GM21737 (cell line): Measurements from ENCODE around the gene LDLRAD3.

ENCODE experiments used
- ATAC-seq: cut with Tn5 transposase; IDR thresholded peaks from one replicate; pipeline ENCODE4 v1.9.1; 2021; ENCODE audit warnings: mild to moderate bottlenecking, moderate library complexity; ENCODE audit not compliant: unreplicated experiment

The LDLRAD3 gene

GRCh38 chr11:36123336-36124101 lies 179.7 kb downstream of the LDLRAD3 start:
- no peak for ATAC-seq

GRCh38 chr11:36126678-36127077 lies 182.8 kb downstream of the LDLRAD3 start:
- no peak for ATAC-seq

- no peak for ATAC-seq
These were observed 183.7 kb downstream of the LDLRAD3 start for GRCh38 chr11:36127550-36127949.

- no peak for ATAC-seq
These were observed 186.1 kb downstream of the LDLRAD3 start for GRCh38 chr11:36129955-36130354.

DNA sequence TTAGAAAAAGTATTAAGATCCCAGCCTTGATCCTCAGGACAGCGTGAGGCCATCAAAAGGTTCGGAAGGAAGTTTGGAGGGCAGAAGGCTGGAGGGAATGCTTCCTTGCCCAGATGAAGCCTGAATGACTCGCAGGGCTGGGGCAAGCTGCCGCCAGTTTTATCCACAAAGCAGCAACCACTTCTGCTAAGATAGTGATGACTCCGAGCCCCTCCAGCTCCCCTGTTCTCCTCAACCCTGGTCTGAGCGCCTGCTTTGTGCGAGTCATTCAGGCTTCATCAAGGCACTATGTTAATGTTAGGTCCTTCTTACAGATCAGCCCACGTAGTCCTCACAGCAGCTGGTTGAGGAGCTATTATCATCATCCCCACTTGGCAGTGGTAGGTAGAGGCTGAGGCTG lies 186.5 kb downstream of the LDLRAD3 start:
- ATAC-seq, result no peak

DNA sequence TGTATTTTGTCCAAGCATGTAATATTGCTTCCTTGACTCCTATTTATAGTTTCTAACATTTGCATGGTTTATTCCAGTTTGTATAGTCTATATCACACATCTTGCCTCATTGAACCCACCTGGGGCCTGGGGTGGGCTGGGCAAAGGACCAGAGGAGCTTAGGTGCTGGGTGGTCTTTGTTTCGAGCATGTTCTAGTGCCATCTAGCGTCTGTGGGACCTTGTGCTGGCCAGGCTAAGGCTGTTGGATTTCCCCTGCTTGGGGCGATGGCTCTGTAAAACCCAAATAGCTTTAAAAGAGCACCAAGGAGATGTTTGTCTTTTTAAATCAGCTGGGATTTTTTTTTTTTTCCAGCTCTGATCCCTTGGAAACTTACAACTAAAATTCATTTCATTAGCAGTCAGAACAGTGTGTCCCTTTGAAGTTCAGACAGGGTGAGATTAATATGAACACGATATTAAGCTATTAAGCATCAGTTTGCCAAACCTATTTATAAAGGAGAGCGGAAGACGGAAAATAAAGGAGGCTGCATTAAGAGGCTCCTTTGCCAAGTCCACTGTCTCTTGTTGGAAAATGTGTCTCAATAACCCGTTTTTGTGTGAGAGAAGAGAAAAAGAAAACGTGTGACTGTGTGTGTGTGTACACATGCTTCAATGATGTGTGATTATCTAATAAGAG lies 188.0 kb downstream of the LDLRAD3 start:
- ATAC-seq, result no peak

DNA sequence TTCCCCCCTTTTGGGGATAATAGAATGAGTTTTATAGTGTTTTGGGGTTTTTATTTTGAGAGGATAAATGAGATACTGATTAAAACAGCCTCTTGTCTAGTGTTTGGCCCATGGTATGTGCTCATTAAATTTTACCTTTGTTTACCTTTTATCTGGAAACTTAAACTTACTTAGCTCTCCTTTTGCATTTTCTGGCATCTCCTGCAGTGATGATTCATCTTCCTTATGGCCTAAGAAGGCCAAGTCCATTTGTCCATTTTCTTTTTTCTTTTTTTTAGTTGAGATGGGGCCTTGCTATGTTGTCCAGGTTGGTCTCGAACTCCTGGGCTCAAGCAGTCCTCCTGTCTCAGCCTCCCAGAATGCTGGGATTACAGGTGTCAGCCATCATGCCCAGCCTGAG lies 189.1 kb downstream of the LDLRAD3 start:
- no peak for ATAC-seq

- ATAC-seq, result no peak
These were observed 191.2 kb downstream of the LDLRAD3 start for GRCh38 chr11:36135076-36135475.

DNA sequence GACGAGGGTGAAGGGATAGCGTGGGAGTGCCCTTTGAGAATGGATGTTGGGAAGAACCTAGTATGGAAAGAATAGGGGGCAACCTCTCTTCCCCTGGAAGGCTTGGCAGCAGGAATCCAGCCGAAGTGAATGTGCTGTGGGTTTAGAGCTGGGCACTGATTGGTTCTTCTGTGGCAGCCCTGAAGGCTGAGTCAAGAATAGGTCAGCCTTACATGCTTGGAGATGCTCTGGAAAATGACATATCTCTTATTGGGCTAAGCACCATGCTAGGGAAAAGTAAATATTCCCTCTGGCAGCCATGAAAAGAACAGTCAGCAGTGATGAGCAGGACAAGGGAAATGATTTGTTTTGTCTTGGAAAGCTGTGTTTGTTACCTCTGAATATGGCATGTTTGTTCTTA lies 195.9 kb downstream of the LDLRAD3 start:
- ATAC-seq, result no peak

GRCh38 chr11:36141196-36141953 lies 197.5 kb downstream of the LDLRAD3 start:
- no peak for ATAC-seq

GRCh38 chr11:36141956-36142355 lies 198.1 kb downstream of the LDLRAD3 start:
- no peak for ATAC-seq

- no peak for ATAC-seq
These were observed 198.6 kb downstream of the LDLRAD3 start for GRCh38 chr11:36142439-36142838.

- ATAC-seq, result no peak
These were observed 199.0 kb downstream of the LDLRAD3 start for GRCh38 chr11:36142879-36143278.

DNA sequence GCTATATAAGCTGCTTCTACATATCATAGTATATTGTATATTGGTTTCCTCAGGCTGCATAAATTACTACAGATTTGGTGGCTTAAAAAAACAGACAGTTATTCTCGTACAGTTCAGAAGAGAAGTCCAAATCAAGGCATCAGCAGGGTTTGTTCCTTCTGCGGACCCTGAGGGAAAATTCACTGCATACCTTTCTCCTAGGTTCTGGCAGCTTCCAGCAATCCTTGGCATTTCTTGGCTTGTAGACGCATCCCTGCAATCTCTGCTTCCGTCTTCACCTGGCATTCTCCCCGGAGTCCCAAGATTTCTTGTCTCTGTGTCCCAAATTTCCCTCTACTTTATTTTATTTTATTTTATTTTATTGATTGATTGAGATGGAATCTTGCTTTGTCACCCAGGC lies 202.6 kb downstream of the LDLRAD3 start:
- ATAC-seq, result no peak

DNA sequence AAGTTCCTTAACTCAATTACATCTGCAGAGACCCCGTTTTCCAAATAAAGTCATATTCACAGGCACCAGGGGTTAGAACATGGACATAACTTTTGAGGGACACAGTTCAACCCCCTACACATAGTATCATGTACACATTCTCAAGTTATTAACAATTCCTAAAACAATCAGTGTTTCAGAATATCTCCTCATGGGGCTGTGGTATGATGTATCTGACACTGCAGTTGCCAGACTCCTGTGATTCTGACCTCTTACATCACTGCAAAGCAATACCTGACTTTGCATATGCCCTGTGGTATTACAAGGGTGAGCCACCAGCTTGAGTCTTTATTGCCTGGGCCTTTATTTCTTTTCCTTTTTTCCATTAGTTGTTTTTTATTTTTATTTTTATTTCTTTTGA lies 203.6 kb downstream of the LDLRAD3 start:
- no peak for ATAC-seq

DNA sequence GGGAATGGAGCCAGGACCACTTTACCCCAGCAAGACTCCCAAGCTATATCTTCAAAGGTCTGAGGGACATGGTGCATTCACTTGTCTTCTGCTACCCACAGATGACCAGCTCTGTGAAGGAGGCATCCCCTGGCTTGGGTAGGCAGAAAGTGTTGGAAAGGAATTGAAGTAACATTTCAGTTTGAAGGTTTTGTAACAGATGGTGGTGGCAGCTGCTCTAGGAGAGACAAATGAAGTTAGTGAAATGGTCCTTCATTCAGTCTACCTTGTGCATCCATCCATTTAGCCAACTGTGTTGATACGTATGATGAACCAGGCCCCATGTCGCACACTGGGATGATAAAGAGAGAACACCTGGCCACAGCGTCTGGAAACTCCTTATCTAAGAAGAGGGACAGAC lies 204.8 kb downstream of the LDLRAD3 start:
- ATAC-seq, result no peak

DNA sequence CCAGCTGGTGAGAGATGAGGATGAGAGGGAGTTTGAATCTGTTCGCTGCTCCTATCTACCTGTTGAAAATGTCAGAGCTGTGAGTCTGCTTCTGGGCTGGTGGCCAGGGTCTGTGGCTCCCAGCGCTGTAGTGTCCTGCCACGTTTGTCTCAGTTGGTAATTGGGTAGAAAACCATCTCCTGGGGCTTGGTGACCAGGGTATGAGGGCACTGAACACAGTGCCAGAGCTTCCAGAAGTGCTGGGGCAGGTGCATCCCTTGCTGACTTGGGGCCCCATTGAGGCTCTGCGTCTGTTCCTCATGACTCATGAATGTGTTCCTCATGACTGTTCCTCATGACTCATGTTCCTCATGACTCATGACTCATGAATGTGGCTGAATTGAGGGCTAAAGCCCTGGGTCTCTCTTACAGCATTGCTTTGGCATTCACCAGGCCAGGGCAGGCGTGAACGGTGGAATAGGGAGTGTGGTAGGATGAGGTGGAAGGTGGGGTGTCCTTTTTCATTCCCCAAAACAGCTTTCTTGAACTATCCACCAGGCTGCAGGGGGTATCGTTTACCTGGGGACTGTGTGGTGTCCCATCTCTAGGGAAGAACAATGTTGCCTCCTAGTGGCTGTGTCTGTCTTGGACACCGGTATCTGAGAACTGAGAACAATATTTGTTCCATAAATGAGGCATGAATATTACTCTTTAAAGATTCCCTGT lies 205.8 kb downstream of the LDLRAD3 start:
- ATAC-seq, result peak; percentile 77

DNA sequence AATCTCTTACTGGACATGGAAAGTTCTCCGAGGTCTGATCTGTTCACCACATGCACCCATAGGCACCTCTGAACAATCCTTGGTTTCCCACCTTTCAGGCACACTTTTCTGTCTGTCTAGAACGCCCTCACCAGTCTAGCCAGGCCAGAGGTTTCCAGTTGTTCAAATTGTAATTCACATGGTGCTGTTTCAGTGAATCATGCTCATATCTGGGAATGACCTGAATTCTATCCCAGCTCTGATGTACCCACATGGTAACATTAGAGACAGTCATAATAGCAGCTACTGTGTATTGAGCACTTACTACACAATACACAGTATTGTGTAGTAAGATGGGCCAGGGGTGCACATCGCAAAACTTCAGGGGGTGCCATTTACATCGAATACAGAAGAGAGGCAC lies 207.1 kb downstream of the LDLRAD3 start:
- no peak for ATAC-seq

- no peak for ATAC-seq
These were observed 208.2 kb downstream of the LDLRAD3 start for GRCh38 chr11:36151933-36152580.

DNA sequence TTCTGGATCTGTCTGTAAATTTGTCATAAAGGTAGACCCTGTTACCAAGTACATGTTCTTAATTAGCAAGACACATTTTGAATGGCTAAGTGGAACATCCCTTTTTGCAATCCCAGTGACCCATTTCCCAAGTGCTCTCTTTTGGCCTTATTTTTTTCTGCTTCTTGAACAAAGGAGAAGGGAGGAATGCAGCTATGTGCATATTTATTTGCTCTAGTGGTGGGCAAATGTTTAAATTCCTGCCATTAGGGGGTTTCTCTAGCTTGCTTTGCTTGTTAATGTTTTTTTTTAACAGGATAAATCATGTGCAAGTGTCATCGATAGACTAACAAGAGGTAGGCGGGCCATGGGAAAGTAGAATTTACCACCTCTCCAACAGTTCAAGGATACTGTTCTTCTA lies 209.7 kb downstream of the LDLRAD3 start:
- no peak for ATAC-seq

GRCh38 chr11:36155124-36155561 lies 211.3 kb downstream of the LDLRAD3 start:
- no peak for ATAC-seq
